Right ventricle myocardium inferior (tissue), 1 donor: ENCODE measurements around the gene CCL20. TPM values are rescaled to one million over a fixed set of nuclear protein-coding genes. Genes with fewer than 3 reads are reported as not detected.
"Not testable (repeated sequence)": the region's sequence is repeated elsewhere in the genome, so short reads cannot be mapped to it uniquely, and the experiment has no call there.

Experiments used
- ATAC-seq: fragments of 200-7000 bp; cut with Tn5 transposase; one replicate; pipeline ENCODE4 v1.9.1; 2020; ENCODE audit warnings: mild to moderate bottlenecking, moderate library complexity
- DNase-seq: peaks from one replicate; pipeline ENCODE4 v3.0.0; 2021; ENCODE audit errors: missing footprints
- intact Hi-C: fragments of 100-400 bp; cut with DNase I; formaldehyde crosslinking; loops from one replicate; pipeline ENCODE4 v1.11.0; 2022
- total RNA-seq: library from RNA; stranded (reverse); fragmentation: NEBNext Ultra II Directional; extraction: Animal tissue kit (Norgen Biotek cat#: 25700); gene quantifications from one replicate; pipeline ENCODE4 v1.2.1, GENCODE V29; 2021
- donor health status: DM: no; HTN: yes; CAD: no; lungs with severe emphysema.

Gene CCL20
- total RNA-seq, 1 donor from 2014 or later = not detected

DNA sequence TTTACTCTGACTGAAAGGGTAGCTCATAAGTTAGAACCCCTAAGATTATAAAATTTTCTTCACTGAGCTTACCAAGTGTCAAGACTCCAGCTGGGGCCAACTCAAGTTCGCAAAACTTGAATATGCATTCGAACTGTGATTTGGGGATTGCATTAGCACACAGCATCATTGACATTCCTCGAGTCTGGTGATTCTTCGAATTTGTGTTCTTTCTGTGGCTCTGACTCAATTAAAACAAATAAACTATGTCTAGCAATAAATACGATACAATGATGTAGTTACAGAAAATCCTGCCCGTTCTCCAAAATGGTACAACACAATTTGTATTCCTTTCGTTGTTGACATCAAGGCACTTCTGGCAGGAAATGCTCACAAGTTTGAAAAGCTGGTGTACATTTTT lies 11.1 kb downstream of the CCL20 start:
- ATAC-seq (no peak), DNase-seq (no peak)
- intact Hi-C loops = no loop called here

GRCh38 chr2:227826019-227826521 lies 12.4 kb downstream of the CCL20 start:
- no peak for DNase-seq
- intact Hi-C loops = no loop called here
- no peak for ATAC-seq

DNA sequence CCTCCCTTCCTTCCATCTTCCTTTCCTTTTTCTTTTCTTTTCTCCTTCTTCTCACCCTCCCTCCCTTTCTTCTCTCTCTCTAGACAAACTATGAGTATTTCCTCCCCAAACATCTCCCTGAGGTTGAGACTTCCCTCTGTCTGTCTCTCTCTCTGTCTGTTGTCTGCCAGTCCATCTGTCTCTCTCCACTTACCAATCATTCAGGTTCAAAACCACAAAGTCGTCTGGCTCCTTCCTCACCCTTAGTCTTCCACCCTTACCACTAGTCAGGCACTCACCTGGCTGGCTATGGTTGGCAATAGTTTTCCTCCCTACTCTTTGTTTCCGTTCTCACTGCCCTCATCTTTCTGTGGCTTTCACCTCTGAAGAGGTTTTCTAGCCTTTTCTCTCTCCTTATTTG lies 12.9 kb downstream of the CCL20 start:
- no peak for ATAC-seq
- no peak for DNase-seq
- intact Hi-C loops = no loop called here

DNA sequence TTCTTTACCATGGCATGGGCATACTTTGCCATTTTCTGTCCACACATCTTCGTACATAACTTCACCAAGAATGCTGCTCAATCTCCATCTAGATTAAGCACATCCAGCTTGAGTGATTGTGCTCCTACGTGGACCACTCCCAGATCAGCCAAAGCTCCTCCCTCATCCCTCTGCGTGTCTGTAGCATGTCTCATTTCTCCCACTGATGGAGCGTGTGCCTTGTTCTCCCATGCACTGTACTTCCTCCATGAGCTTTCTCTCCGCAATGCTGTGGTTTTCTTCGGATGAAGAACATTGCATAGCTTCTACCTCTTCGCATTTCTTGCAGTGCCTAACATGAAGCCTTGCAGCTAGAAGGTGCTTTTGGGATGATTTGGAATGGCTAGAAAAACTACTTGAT lies 13.5 kb downstream of the CCL20 start:
- DNase-seq (no peak), ATAC-seq (no peak)
- intact Hi-C loops = no loop called here

GRCh38 chr2:227828477-227828912 lies 14.9 kb downstream of the CCL20 start:
- intact Hi-C loops = no loop called here

GRCh38 chr2:227829337-227829736 lies 15.7 kb downstream of the CCL20 start:
- ATAC-seq (no peak), DNase-seq (no peak)

More at GRCh38 chr2:227828477-227828912, 14.9 kb downstream of the CCL20 start:
- ATAC-seq (no peak), DNase-seq (no peak)

DNA sequence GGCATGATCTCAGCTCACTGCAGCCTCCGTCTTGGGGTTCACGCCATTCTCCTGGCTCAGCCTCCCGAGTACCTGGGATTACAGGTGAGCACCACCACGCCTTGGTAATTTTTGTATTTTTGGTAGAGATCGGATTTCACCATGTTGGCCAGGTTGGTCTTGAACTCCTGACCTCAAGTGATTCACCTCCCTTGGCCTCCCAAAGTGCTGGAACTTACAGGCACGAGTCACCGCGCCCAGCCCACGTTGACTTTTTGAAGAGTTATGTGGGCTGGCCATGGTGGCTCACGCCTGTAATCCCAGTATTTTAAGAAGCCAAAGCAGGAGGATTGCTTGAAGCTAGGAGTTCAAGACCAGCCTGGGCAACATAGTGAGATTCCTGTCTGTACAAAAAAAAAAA lies 20.8 kb downstream of the CCL20 start:
- DNase-seq = no peak
- intact Hi-C loops = no loop called here
- no peak for ATAC-seq

More at GRCh38 chr2:227829337-227829736, 15.7 kb downstream of the CCL20 start:
- intact Hi-C loops = no loop called here

DNA sequence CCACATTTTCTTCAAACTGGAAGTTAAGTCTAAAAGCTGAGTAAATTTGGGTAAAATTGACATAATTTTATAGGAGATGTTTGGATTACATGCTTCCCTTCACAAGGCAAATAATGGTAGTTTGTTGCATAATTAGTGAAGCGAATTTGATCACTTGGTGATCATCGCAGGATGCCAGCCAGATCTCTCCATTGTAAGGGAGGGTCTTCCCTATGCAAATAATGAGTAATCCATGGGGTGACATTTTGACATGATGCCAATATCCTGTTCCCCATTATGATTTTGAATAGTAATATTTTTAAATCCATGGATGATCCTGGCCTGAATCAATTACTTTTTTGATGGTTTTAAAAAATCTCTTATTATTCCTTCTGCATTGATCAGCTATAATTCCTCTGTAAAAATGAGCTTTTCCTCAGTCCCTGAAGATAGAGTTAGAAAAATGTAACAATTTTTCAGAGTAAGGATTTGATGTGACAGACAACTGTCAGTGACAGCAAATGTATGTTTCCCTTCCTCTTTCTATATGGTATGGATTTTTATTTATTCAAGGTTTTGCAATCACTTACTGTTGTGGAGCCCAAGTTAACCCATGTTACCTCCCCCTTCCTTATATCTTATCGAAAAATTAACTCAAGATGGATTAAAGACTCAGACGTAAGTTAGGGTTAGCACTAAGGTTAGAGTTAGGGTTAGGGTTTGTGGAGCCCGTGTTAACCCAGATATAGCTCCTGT lies 21.4 kb downstream of the CCL20 start:
- DNase-seq (no peak), ATAC-seq (no peak)
- intact Hi-C loops = no loop called here

DNA sequence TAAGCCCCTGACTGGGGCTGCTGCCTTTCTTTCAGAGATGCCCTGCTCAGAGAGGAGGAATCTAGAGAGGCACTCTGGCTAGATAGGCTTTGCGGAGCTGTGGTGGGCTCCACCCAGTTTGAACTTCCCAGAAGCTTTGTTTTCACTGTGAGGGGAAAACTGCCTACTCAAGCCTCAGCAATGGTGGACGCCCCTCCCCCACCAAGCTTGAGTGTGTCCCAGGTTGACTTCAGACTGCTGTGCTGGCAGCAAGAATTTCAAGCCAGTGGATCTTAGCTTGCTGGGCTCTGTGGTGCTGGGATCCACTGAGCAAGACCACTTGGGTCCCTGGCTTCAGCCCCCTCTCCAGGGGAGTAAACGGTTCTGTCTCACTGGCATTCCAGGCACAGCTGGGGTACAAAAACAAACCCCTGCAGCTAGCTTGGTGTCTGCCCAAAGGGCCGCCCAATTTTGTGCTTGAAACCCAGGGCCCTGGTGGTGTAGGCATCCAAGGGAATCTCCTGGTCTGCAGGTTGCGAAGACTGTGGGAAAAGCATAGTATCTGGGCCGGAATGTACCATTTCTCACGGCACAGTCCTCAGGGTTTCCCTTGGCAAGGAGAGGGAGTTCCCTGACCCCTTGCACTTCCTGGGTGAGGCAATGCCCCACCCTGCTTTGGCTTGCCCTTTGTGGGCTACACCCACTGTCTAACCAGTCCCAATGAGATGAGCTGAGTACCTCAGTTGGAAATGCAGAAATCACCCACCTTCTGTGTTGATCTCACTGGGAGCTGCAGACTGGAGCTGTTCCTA lies 25.9 kb downstream of the CCL20 start:
- intact Hi-C loops = not testable (repeated sequence)

DNA sequence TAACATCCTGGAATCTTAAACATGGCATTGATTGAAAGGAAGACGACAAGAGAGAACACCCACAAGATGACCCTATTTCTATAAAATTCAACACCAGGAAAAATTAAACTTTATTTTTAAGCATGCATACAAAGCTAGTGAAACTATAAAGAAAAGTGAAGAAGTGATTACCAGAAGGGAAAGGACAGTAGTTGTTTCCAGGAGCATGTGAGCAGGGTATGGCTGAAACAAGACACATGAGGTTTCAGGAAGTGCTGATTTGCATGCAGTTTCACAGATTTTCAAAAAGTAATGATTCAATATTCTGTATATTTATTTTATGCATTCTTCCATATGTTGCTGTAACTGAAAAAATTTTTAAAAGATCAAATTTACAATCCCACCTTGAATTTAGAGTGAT lies 33.2 kb downstream of the CCL20 start:
- intact Hi-C loops = no loop called here
- DNase-seq = no peak
- no peak for ATAC-seq

More for the DNA sequence above, 25.9 kb downstream of the CCL20 start:
- not testable (repeated sequence) for ATAC-seq, DNase-seq

DNA sequence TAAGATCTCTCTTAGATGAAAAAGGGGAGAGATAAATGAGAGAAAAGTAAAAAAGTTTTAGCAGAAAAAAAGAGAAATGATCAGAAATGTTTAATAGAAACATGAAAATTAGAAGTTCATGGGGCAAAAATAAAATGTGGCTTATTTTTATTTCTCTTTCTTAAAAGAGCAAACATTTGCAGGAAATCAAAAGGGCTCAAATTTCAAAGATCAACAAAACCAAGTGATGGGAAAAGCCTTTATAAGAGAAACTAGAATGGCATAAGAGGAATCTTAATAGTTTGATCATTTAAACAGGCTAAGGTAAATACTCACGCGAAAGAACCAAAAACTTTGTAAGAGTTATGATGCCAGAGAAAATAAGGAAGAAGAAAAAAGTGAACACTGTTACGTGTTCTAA lies 34.5 kb downstream of the CCL20 start:
- no peak for DNase-seq
- no peak for ATAC-seq
- intact Hi-C loops = no loop called here

- DNase-seq (no peak), ATAC-seq (no peak)
- intact Hi-C loops = no loop called here
Measured at GRCh38 chr2:227848586-227848985, 34.9 kb downstream of the CCL20 start.

- DNase-seq = no peak
- intact Hi-C loops = no loop called here
- ATAC-seq = no peak
Measured at GRCh38 chr2:227849906-227850305, 36.3 kb downstream of the CCL20 start.

- ATAC-seq (no peak), DNase-seq (no peak)
- intact Hi-C loops = no loop called here
Measured at GRCh38 chr2:227853204-227853629, 39.6 kb downstream of the CCL20 start.

DNA sequence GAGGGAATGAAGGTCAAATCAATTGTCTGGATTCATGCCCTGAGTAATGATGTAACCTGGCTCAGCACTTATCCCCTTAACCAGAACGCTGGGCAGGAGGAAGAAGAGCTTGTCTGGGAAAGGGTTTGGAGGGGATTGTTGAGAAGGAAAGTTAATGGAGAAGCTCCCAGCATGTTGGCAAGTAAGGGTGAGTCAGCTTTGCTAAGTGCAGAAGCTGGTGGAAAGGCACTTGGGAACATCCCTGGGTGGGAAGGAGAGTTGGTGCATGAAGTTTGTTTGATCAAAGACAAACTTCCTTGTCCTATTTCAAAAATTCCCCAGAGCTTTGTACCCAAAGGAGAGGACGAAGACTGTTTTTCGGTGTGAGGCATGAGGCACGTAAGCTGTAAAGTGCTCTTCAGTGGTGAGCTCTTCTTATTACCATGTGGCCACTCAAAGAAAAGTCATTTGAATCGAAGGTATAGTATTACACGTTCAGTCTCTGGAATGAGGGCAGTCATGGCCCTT lies 40.2 kb downstream of the CCL20 start:
- intact Hi-C loops = no loop called here
- DNase-seq (no peak), ATAC-seq (no peak)

DNA sequence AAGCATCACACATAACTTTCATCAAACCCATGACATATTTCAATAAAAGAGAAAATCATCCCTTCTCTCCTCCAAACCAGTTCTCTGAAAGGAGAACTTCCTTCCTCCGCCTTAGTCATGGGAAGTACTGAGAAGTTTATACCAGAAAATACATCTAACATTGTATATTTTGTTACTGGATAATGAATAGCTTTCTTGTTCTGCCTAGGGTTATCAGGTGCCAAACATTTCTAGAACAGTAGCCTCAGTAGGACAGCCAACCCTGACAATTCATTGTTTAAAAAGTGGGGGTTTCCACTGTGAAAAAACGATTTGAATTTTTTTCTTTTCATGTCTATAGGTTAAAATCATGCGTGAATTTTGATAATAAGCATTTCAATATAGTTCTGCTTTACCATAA lies 41.8 kb downstream of the CCL20 start:
- DNase-seq (no peak), ATAC-seq (no peak)
- intact Hi-C loops = no loop called here

DNA sequence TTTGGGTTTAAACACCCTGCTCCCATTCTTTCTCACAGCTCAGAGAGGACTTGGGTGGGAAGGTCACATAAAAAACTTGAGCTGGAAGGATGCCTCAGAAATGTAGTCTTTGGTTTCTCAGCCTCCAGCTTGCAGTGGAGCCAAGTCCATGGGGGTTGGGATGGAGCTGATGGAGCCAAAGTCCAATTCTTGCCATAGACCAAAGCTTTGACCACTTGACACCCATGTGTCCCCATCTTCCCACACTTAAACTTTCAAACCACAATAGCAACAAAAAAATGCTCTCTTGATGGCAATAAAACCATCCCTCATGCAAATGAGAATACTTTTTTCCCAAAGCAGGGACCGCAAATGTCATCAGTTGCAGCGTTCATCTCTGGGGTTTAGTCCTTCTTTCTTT lies 43.1 kb downstream of the CCL20 start:
- no peak for DNase-seq
- intact Hi-C loops = no loop called here
- ATAC-seq = no peak

DNA sequence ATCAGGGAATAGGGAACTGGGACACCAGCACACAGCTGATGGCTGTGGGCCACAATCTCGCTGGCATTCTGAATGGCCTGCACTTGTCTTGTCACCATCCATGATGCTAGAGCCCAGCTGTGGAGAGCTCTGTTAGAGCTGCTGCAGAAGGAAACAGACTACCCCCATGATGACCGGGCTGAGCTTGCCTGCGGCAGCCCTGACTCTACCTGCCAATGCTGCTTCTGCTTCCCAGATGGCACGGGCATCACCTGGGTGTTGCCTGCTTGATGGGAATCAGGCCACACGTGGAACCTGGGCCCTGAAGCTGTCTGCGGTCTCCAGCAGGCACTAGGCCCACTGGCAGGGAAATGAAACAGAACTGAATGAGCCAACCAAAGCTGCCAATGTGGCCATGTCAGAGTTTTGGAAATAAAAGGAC lies 46.6 kb downstream of the CCL20 start:
- peak; percentile 43 for ATAC-seq
- intact Hi-C loops = no loop called here
- no peak for DNase-seq

DNA sequence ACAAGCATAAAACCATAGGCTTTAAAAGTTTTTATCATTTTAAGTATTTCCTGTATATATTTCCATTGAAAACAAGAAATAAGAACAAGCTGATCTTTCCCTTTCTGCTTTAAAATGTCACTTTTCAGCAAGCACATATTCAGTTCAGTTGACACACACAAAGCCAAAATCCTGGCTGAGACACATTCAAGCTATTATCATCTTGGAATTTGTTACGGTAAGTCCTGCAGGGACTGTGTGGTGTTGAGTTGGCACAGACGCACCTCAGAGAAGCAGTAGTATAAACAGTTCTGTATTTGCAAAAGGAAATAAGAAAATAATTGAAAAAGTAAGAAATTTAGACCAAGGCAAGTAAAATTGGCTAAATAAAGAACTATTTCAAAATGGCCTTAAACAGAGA lies 47.4 kb downstream of the CCL20 start:
- ATAC-seq (no peak), DNase-seq (no peak)
- intact Hi-C loops = no loop called here

GRCh38 chr2:227862227-227862740 lies 48.6 kb downstream of the CCL20 start:
- DNase-seq (no peak), ATAC-seq (no peak)
- intact Hi-C loops = no loop called here
